Activated T-helper 9 cell treated with anti-CD3 and anti-CD28 coated beads, Interleukin-2, amount 50 U/mL, for 16 hours (primary cell): ENCODE results near the gene SCYGR4.
"Not testable (repeated sequence)": the region's sequence is repeated elsewhere in the genome, so short reads cannot be mapped to it uniquely, and the experiment has no call there.

Experiments
- DNase-seq: peaks from one replicate; pipeline ENCODE4 v3.0.0-alpha.2; 2020; ENCODE audit warnings: low read depth

The SCYGR4 gene

DNA sequence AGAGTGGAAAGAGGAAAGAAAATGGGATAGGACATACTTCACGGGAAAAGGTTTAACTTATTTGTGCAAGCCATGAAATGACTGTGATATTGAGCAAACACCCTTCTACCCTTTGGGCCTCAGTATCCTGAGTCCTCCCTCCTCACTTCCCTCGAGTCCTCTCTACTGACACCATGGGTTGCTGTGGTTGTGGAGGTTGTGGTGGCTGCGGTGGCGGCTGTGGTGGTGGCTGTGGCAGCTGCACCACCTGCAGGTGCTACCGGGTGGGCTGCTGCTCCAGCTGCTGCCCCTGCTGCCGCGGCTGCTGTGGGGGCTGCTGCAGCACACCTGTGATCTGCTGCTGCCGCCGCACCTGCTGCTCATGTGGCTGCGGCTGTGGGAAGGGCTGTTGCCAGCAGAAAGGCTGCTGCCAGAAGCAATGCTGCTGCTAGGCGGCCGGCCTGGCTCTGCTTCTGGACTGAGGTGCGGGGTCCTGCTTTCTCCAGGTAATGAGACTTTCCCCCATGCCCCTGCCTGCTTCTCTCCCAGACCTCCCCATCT, 49.4 kb downstream of the SCYGR4 start, which contains the start of gene SCYGR5:
Gene SCYGR5 (plus strand): TSS at position 174 of the 540 bp plus-strand sequence. CDS start 0 bp downstream, at position 174.
- DNase-seq: not testable (repeated sequence)
